GM19240 (cell line): ENCODE results near the gene CXCL5.
"Not testable (repeated sequence)": the region's sequence is repeated elsewhere in the genome, so short reads cannot be mapped to it uniquely, and the experiment has no call there.

ENCODE experiments used
- DNase-seq: peaks from one replicate; pipeline ENCODE4 v3.0.0; 2011; ENCODE audit warnings: low spot score; ENCODE audit not compliant: insufficient read length

CXCL5 gene

GRCh38 chr4:74015126-74015780, 16.8 kb upstream of the CXCL5 start:
- no peak for DNase-seq

- DNase-seq: no peak
Observed at GRCh38 chr4:74014332-74014731, 15.9 kb upstream of the CXCL5 start.

GRCh38 chr4:74013264-74013663, 14.8 kb upstream of the CXCL5 start:
- DNase-seq: no peak

GRCh38 chr4:74012130-74012529, 13.7 kb upstream of the CXCL5 start:
- no peak for DNase-seq

- no peak for DNase-seq
Observed at GRCh38 chr4:74009307-74009706, 10.8 kb upstream of the CXCL5 start.

- DNase-seq: no peak
Observed at GRCh38 chr4:74006009-74006476, 7.6 kb upstream of the CXCL5 start.

- DNase-seq: no peak
Observed at GRCh38 chr4:74005528-74005927, 7.1 kb upstream of the CXCL5 start.

- no peak for DNase-seq
Observed at GRCh38 chr4:74004668-74005067, 6.2 kb upstream of the CXCL5 start.

- no peak for DNase-seq
Observed at GRCh38 chr4:74000301-74000700, 1.8 kb upstream of the CXCL5 start.

- DNase-seq: no peak
Observed at GRCh38 chr4:73992050-73992449, 6.4 kb downstream of the CXCL5 start.

- DNase-seq: no peak
Observed at GRCh38 chr4:73991742-73992000, 6.8 kb downstream of the CXCL5 start.

- DNase-seq: no peak
Observed at GRCh38 chr4:73990988-73991741, 7.3 kb downstream of the CXCL5 start.

GRCh38 chr4:73989928-73990327, 8.5 kb downstream of the CXCL5 start:
- DNase-seq: no peak

- DNase-seq: no peak
Observed at GRCh38 chr4:73989031-73989430, 9.4 kb downstream of the CXCL5 start.

- no peak for DNase-seq
Observed at GRCh38 chr4:73988061-73988460, 10.4 kb downstream of the CXCL5 start, which contains the start of gene PPBP. TSS of gene PPBP (minus strand) at chr4:73988190. CDS start at chr4:73988103, 87 bp downstream.

- no peak for DNase-seq
Observed at GRCh38 chr4:73985528-73985852, 13.0 kb downstream of the CXCL5 start.

GRCh38 chr4:73984736-73985527, 13.5 kb downstream of the CXCL5 start:
- no peak for DNase-seq

GRCh38 chr4:73981175-73981574, 17.3 kb downstream of the CXCL5 start:
- DNase-seq: not testable (repeated sequence)

- DNase-seq: no peak
Observed at GRCh38 chr4:73979407-73979957, 19.0 kb downstream of the CXCL5 start.

- DNase-seq: no peak
Observed at GRCh38 chr4:73978886-73979285, 19.6 kb downstream of the CXCL5 start.

- no peak for DNase-seq
Observed at GRCh38 chr4:73976716-73977115, 21.8 kb downstream of the CXCL5 start.

GRCh38 chr4:73976217-73976616, 22.3 kb downstream of the CXCL5 start:
- DNase-seq: no peak
